GM15510 (cell line): Measurements from ENCODE around the gene SLC35F1.

ENCODE experiments used
- POLR2A ChIP-seq: IDR thresholded peaks from 3 replicates; pipeline ENCODE4 v1.6.1; 2011; ENCODE audit warnings: borderline replicate concordance; ENCODE audit not compliant: insufficient read length; ENCODE audit errors: extremely low read depth

SLC35F1 gene

GRCh38 chr6:118313208-118313607 lies 406.1 kb downstream of the SLC35F1 start:
- TF ChIP-seq POLR2A, result no peak

DNA sequence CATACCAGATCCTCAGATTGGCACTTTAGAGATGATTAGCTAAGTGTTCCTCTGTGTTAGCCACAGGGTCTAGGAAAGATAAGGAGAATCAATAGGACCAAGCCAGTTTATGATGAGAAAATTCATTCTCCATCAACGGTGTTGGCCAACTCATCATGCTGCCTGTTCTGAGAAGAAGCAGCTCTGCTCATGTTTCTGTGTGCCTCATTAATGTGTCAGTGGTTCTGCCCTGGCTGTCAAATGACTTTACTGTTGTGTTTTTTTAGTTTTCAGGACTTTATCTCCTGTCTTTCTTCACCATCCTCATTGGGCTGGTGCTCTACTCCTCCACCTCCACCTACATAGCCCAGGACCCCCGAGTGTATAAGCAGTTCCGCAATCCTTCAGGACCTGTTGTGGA lies 406.7 kb downstream of the SLC35F1 start:
- TF ChIP-seq POLR2A, result no peak

GRCh38 chr6:118316796-118317384 lies 409.8 kb downstream of the SLC35F1 start:
- TF ChIP-seq POLR2A, result no peak

DNA sequence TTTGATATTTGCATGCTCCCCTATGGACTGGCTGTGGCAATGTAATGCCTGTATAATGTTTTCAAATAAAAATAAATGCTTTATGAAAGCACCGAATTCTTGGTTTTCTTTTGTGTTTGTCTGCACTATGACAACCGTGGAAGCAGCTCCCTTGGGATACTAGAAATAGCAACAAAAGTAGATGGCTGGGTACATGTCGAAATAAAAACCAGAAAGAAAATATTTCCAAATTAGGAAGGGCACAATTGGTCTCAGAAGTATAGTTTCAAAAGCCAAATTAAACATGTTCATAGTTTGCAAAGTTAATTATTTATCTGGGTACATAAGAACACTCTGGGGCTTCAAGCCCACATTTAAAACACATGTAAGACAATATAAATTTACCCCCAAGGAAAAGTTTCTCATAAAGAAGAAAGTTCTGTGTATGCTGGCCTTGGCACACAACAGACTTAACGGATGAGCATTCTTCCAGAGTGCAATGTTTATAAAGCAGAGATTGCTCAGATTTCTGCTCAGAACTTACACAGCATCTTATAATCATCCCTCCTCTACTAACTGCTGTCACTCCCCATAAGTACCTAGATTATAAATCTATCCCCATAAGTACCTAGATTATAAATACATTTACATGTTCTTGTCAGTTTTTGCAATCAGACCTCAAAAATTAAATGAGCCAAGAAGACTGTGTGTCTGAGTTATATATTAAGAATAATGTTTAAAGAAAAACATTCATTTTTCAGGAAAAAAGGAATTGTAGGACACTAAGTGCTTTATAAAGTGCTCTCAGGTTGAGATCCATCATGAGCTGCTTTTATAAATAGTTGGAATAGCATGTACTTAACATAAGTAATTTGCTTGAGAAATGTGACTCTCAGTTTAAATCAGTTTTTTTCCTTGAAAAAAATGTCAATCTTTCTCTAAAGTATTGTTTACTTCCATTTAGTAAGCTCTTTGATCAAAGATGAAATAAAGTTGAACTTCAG lies 410.8 kb downstream of the SLC35F1 start:
- no peak for TF ChIP-seq POLR2A

- no peak for TF ChIP-seq POLR2A
Observed at GRCh38 chr6:118318648-118319047, 411.6 kb downstream of the SLC35F1 start.

DNA sequence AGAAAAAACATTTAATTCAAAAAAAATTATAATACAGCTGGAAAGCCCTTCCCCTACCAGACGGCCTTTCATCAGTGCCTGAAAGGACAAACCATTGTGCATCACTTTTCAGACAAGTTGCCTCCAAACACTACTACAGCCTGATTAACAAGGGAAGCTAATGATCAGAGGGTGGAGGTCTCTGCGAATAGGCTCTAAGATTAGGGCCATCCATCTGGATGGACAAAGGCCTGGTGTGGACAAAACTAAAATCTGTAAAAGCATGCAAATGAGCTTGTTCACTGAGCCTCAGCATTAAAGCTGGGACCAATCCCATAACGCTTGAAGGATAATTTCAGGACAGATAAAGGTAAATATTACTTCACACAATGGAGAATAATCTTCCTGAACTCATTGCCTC lies 412.4 kb downstream of the SLC35F1 start:
- TF ChIP-seq POLR2A, result no peak

- TF ChIP-seq POLR2A, result no peak
Observed at GRCh38 chr6:118319894-118320649, 413.0 kb downstream of the SLC35F1 start.

- TF ChIP-seq POLR2A, result no peak
Observed at GRCh38 chr6:118320652-118321051, 413.6 kb downstream of the SLC35F1 start.

DNA sequence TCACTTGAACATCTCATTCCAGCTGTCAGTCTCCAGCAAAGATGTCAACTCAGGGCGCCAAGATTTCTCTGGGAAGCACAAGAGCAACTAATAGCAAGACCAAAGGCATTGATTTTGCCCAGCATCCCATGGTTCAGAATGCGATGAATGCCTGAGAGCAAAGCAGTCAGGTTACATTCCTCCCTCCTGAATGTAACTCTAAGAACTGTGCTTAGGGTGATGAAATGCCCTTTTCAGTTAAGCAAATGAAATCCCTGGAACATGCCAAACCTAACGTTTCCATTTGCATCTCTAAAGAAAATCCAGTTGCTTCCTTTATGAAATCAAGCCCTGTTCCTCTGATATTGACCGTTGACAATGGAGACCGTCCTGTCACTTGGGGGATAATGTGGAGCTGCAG lies 417.1 kb downstream of the SLC35F1 start:
- TF ChIP-seq POLR2A, result no peak

- TF ChIP-seq POLR2A, result no peak
Observed at GRCh38 chr6:118325220-118325860, 418.3 kb downstream of the SLC35F1 start.

- TF ChIP-seq POLR2A, result no peak
Observed at GRCh38 chr6:118326712-118327111, 419.6 kb downstream of the SLC35F1 start.

DNA sequence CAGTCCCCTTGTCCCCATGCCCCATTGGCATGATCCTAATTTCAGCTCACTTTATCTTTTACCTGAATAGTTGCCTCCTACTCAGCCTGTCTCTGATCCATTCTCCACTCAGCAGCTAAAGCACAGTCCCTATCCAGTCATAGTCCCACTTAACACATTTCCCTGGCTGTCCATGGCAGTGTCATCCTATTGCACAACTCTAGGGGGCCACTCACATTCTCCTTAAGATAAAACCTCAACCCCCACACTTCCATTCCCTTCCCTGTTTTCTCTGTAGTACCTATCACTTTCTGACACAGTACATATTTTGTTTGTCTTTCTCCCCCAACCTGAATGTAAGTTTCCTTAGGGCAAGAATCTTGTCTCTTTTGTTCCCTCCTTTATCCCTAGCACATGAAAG lies 420.2 kb downstream of the SLC35F1 start:
- no peak for TF ChIP-seq POLR2A

GRCh38 chr6:118333772-118334171 lies 426.7 kb downstream of the SLC35F1 start:
- no peak for TF ChIP-seq POLR2A

DNA sequence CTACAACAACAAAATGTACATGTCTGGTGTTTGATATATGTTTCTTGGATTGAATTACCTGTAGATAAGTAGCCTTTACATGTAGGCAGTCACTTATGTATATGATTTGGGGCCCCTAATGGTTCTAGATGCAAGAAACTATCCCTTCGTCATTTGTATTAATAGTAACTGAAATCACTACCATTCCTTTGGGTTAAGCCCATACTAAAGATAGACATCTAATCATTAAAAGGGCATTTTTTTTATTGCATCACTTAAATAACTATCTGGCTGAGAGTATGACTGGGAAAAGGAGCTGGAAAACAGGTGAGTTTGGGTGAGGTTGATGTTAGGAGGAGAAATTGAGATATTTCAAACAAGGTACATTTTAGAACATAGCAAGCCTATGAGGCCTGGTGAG lies 427.6 kb downstream of the SLC35F1 start:
- TF ChIP-seq POLR2A, result no peak

DNA sequence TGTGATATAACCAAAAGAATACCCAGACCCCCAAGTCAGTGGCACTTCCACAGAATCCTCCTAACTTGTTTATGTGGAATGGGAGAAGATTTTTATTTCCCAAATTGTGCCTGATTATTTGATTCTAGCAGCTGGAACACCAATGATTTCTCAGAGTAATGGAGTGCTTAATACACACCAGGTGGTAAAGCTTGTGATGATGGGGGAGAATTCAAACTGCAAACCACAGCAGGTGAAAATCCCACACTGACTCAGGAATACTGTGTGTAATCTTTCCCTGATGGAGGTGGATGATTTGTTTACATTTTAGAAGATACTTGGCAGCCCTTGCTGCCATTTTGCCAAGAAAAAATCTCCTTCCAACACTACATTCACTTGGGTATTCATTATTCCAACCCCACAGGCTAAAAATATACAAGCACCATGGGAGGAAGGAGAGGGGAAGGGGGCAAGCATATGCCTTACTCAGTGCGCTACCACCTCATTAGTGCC lies 428.3 kb downstream of the SLC35F1 start:
- no peak for TF ChIP-seq POLR2A

- no peak for TF ChIP-seq POLR2A
Observed at GRCh38 chr6:118344014-118344670, 437.1 kb downstream of the SLC35F1 start.
